Measurements from ENCODE around the gene KLF1. TPM values are rescaled to one million over a fixed set of nuclear protein-coding genes. Genes with fewer than 3 reads are reported as not detected.

KLF1 gene
- total and polyA plus RNA-seq, 2 of the 13 experiments (the other 11 are each of a cell fraction or from before 2014, with no cell fraction given), result not detected

DNA sequence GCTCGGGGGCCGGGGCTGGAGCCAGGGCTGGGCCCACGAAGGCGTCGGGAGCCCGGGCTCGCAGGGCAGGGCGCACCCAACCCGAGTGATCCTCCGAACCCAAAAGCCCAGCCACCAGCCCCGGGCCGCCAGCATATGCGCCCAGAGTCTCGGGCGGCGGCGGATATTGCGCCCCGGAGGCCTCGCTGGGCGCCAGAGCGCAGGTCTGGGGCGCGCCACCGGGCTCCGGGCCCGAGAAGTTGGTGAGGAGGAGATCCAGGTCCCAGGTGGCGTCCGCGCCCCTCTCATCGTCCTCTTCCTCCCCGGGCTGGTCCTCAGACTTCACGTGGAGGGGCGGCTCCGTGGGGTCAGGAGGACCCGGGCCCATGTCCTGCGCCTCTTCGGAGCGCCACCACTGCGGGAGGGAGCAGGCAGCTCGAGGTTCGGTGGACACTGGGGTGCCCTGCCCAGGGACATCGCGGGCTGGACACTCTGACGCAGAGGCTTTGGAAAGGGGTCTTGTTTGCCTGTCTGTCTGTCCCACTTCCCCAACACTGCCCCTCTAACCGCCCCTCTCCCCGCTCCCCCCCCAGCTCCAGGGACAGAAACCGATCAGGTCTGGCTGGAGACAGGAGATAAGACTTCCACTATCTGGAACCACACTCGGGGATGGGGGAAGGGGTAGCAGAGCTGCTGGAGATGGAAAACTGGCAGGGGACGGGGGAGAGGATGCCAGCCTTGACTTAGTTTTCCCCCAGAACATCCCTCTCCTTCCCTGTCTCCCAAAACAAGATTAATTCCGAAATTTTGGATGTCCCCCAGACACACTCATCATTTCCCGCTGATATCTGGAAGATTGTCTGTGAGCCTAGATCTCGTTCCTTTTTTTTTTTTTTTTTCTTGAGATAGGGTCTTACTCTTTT lies 1.0 kb downstream of the KLF1 start (continued):
- no peak for TF ChIP-seq CEBPZ (IDR thresholded peaks at IDR 0.05; ENCODE audit: low read length)
- TF ChIP-seq, protein P1, sequence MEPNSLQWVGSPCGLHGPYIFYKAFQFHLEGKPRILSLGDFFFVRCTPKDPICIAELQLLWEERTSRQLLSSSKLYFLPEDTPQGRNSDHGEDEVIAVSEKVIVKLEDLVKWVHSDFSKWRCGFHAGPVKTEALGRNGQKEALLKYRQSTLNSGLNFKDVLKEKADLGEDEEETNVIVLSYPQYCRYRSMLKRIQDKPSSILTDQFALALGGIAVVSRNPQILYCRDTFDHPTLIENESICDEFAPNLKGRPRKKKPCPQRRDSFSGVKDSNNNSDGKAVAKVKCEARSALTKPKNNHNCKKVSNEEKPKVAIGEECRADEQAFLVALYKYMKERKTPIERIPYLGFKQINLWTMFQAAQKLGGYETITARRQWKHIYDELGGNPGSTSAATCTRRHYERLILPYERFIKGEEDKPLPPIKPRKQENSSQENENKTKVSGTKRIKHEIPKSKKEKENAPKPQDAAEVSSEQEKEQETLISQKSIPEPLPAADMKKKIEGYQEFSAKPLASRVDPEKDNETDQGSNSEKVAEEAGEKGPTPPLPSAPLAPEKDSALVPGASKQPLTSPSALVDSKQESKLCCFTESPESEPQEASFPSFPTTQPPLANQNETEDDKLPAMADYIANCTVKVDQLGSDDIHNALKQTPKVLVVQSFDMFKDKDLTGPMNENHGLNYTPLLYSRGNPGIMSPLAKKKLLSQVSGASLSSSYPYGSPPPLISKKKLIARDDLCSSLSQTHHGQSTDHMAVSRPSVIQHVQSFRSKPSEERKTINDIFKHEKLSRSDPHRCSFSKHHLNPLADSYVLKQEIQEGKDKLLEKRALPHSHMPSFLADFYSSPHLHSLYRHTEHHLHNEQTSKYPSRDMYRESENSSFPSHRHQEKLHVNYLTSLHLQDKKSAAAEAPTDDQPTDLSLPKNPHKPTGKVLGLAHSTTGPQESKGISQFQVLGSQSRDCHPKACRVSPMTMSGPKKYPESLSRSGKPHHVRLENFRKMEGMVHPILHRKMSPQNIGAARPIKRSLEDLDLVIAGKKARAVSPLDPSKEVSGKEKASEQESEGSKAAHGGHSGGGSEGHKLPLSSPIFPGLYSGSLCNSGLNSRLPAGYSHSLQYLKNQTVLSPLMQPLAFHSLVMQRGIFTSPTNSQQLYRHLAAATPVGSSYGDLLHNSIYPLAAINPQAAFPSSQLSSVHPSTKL (CRISPR knock-in tag; IDR thresholded peaks at IDR 0.05), result 0 out of 2 replicates have a peak, but pooled peaks have one; percentile 0
- no peak for TF ChIP-seq ZNF562 (CRISPR knock-in tag; IDR thresholded peaks at IDR 0.05; ENCODE audit: borderline replicate concordance)
- TF ChIP-seq MYPOP (CRISPR knock-in tag; IDR thresholded peaks at IDR 0.05), result peak; percentile 66; the same call in 1 of the 2 replicates
- TF ChIP-seq, protein P2, sequence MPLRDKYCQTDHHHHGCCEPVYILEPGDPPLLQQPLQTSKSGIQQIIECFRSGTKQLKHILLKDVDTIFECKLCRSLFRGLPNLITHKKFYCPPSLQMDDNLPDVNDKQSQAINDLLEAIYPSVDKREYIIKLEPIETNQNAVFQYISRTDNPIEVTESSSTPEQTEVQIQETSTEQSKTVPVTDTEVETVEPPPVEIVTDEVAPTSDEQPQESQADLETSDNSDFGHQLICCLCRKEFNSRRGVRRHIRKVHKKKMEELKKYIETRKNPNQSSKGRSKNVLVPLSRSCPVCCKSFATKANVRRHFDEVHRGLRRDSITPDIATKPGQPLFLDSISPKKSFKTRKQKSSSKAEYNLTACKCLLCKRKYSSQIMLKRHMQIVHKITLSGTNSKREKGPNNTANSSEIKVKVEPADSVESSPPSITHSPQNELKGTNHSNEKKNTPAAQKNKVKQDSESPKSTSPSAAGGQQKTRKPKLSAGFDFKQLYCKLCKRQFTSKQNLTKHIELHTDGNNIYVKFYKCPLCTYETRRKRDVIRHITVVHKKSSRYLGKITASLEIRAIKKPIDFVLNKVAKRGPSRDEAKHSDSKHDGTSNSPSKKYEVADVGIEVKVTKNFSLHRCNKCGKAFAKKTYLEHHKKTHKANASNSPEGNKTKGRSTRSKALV (CRISPR knock-in tag; IDR thresholded peaks at IDR 0.05), result peak; percentile 84
- TF ChIP-seq ZBTB7A (CRISPR knock-in tag; IDR thresholded peaks at IDR 0.05), result no peak
- TF ChIP-seq, protein P3, sequence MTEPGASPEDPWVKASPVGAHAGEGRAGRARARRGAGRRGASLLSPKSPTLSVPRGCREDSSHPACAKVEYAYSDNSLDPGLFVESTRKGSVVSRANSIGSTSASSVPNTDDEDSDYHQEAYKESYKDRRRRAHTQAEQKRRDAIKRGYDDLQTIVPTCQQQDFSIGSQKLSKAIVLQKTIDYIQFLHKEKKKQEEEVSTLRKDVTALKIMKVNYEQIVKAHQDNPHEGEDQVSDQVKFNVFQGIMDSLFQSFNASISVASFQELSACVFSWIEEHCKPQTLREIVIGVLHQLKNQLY (CRISPR knock-in tag; IDR thresholded peaks at IDR 0.05), result no peak
- no peak for TF ChIP-seq ATF6 (CRISPR knock-in tag; conservative IDR thresholded peaks at IDR 0.05)
- TF ChIP-seq, protein P4, sequence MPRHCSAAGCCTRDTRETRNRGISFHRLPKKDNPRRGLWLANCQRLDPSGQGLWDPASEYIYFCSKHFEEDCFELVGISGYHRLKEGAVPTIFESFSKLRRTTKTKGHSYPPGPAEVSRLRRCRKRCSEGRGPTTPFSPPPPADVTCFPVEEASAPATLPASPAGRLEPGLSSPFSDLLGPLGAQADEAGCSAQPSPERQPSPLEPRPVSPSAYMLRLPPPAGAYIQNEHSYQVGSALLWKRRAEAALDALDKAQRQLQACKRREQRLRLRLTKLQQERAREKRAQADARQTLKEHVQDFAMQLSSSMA (CRISPR knock-in tag; IDR thresholded peaks at IDR 0.05), result no peak
- no peak for TF ChIP-seq PATZ1 (CRISPR knock-in tag; IDR thresholded peaks at IDR 0.05)
